Mesothelial cell of epicardium (in vitro differentiated cells): ENCODE measurements around the gene TAF15. TPM values are rescaled to one million over a fixed set of nuclear protein-coding genes. Genes with fewer than 3 reads are reported as not detected.
A peak's percentile ranks its signal among the peaks of the same experiment; 100 is the strongest.

Experiments
- DNase-seq, 2 experiments: peaks; one replicate each; pipeline ENCODE4 v3.0.0; 2021; ENCODE audit warnings: low spot score in 2 of 2; ENCODE audit not compliant: unreplicated experiment in 2 of 2
- H3K27ac Mint-ChIP-seq: 2 replicates; pipeline ENCODE4 v1.8.0; 2021; ENCODE audit warnings: mixed read lengths
- H3K27me3 Mint-ChIP-seq: 2 replicates; pipeline ENCODE4 v1.8.0; 2021; ENCODE audit warnings: low read depth, mixed read lengths
- H3K36me3 Mint-ChIP-seq: 2 replicates; pipeline ENCODE4 v1.8.0; 2021; ENCODE audit warnings: mixed read lengths
- H3K4me1 Mint-ChIP-seq: 2 replicates; pipeline ENCODE4 v1.8.0; 2021; ENCODE audit warnings: mixed read lengths
- H3K4me3 Mint-ChIP-seq: 2 replicates; pipeline ENCODE4 v1.8.0; 2021; ENCODE audit warnings: mild to moderate bottlenecking, moderate library complexity, mixed read lengths
- H3K9me3 Mint-ChIP-seq: 2 replicates; pipeline ENCODE4 v1.8.0; 2021; ENCODE audit warnings: mixed read lengths
- CTCF ChIP-seq: fragments of 200-600 bp; sonication (generic); IDR thresholded peaks from one replicate; pipeline ENCODE4 v1.5.0; 2021; ENCODE audit warnings: antibody characterized with exemption; ENCODE audit not compliant: unreplicated experiment
- total RNA-seq: library from RNA; stranded (reverse); gene quantifications from 3 replicates; pipeline ENCODE4 v1.2.1, GENCODE V29; 2021

TAF15 gene
- total RNA-seq, 1 donor from 2014 or later, result 225 TPM

GRCh38 chr17:35844547-35844946 is 35.3 kb downstream of the TAF15 start:
- peaks cover 35% of the 10 kb centered on the region for H3K36me3 Mint-ChIP-seq
- no peaks in the 10 kb centered on the region for H3K9me3 Mint-ChIP-seq
- H3K27ac Mint-ChIP-seq, result no peak overlapping the region
- no peak for DNase-seq
- no peaks in the 10 kb centered on the region for H3K4me1 Mint-ChIP-seq
- no peak overlapping the region for H3K4me3 Mint-ChIP-seq
- no peaks in the 10 kb centered on the region for H3K27me3 Mint-ChIP-seq
- TF ChIP-seq CTCF, result no peak

- Mint-ChIP-seq H3K4me3 (no peak overlapping the region), H3K36me3 (peaks cover 33% of the 10 kb centered on the region), H3K27me3 (no peaks in the 10 kb centered on the region), H3K27ac (no peak overlapping the region), H3K4me1 (no peaks in the 10 kb centered on the region), H3K9me3 (no peaks in the 10 kb centered on the region)
- DNase-seq, result no peak
- no peak for TF ChIP-seq CTCF
These were observed 36.9 kb downstream of the TAF15 start for GRCh38 chr17:35846055-35846809.

- Mint-ChIP-seq H3K27me3 (no peaks in the 10 kb centered on the region), H3K4me3 (no peak overlapping the region), H3K4me1 (no peaks in the 10 kb centered on the region), H3K9me3 (no peaks in the 10 kb centered on the region), H3K36me3 (peaks cover 34% of the 10 kb centered on the region), H3K27ac (no peak overlapping the region)
- DNase-seq, result no peak
- no peak for TF ChIP-seq CTCF
These were observed 37.7 kb downstream of the TAF15 start for GRCh38 chr17:35847006-35847405.

GRCh38 chr17:35847633-35848373 is 38.5 kb downstream of the TAF15 start:
- peak overlapping the region; percentile 17 for H3K27ac Mint-ChIP-seq
- DNase-seq, result no peak
- H3K4me3 Mint-ChIP-seq, result no peak overlapping the region
- TF ChIP-seq CTCF, result no peak
- H3K27me3 Mint-ChIP-seq, result no peaks in the 10 kb centered on the region
- no peaks in the 10 kb centered on the region for H3K4me1 Mint-ChIP-seq
- no peaks in the 10 kb centered on the region for H3K9me3 Mint-ChIP-seq
- H3K36me3 Mint-ChIP-seq, result peaks cover 30% of the 10 kb centered on the region

- H3K36me3 Mint-ChIP-seq, result peaks cover 23% of the 10 kb centered on the region
- H3K9me3 Mint-ChIP-seq, result no peaks in the 10 kb centered on the region
- H3K27ac Mint-ChIP-seq, result no peak overlapping the region
- no peaks in the 10 kb centered on the region for H3K27me3 Mint-ChIP-seq
- TF ChIP-seq CTCF, result peak; percentile 92
- H3K4me3 Mint-ChIP-seq, result no peak overlapping the region
- no peaks in the 10 kb centered on the region for H3K4me1 Mint-ChIP-seq
- DNase-seq, result peak in 1 of 2 experiments; percentile 49
These were observed 40.4 kb downstream of the TAF15 start for GRCh38 chr17:35849469-35850348.
